ENCODE data around the gene FOXO1.

DNA sequence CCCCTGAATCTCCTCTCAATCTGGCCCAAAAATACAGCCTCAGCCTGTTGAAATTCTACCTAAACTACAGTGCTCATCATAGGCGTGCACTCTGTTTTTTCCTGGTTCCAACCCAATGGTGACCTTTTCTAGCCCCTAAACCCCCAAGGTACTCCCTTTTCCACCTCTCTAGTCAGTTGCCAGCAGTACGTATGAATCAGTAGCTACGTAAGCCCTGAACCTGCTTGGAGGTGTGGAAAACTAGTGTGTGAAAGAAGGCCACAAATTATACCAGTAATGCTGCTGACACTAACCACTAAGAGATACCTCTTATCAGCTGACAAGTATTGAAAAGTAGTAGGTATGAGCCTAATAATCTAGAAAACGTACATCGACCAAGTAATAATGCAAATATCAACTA is 60.9 kb downstream of the FOXO1 start:
- TF ChIP-seq POLR2A (IDR thresholded peaks at IDR 0.05; ENCODE audit: low read depth, low read length) (no peak), POLR2AphosphoS5 (IDR thresholded peaks at IDR 0.05; ENCODE audit: low read depth, low read length) (no peak)

Measured in GM12892 (cell line).